ENCODE results near the gene CLDN34.

Gene CLDN34

DNA sequence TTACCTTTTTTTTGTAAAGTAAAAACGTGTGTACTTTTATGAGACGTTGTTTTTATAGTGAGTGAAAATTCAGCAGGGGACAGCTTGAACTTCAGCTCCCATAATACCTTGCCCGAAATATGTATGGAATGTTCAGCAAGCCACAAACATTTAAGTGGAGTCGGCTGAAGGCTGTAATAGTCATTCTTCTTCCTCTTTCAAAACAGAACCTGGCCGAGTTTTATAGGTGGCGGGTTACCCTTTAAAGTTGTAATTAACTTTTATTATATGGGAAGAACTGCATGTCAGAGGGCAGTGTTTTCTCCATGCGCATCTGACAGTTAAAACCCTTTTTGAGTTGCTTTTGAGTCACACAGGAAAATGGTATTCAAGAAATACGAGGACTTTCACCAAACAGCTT lies 50.7 kb downstream of the CLDN34 start:
- no peak for DNase-seq

Data from GOT3 (cell line).